PFSK-1 (cell line): ENCODE data around the gene BCL2.

Experiments
- FOXP2 ChIP-seq: optimal IDR thresholded peaks from 2 replicates; pipeline ENCODE3; 2011; ENCODE audit warnings: borderline replicate concordance, control low read depth, inconsistent platforms; ENCODE audit not compliant: insufficient read depth; ENCODE audit errors: extremely low read length, extremely low read depth
- POLR2AphosphoS5 ChIP-seq: IDR thresholded peaks from 2 replicates; pipeline ENCODE4 v1.6.1; 2012; ENCODE audit warnings: low read depth, mild to moderate bottlenecking, control low read depth, low read length, moderate library complexity
- REST ChIP-seq, 2 experiments: IDR thresholded peaks; 2 replicates each; pipeline versions ENCODE4 v1.6.1 to v1.8.0; 2011 to 2012; ENCODE audit warnings: low read depth in 2 of 2, low read length in 2 of 2, control low read depth in 1 of 2, inconsistent platforms in 1 of 2, mild to moderate bottlenecking in 1 of 2, moderate library complexity in 1 of 2; ENCODE audit not compliant: insufficient read depth in 1 of 2
- SIN3A ChIP-seq: IDR thresholded peaks from 2 replicates; pipeline ENCODE4 v1.6.1; 2012; ENCODE audit warnings: mild to moderate bottlenecking, low read length, moderate library complexity, borderline replicate concordance; ENCODE audit not compliant: insufficient read depth
- TAF1 ChIP-seq: IDR thresholded peaks from 2 replicates; pipeline ENCODE4 v1.6.1; 2012; ENCODE audit warnings: low read length, control low read depth, borderline replicate concordance; ENCODE audit not compliant: insufficient read depth

The BCL2 gene

GRCh38 chr18:63286926-63287325 is 32.6 kb downstream of the BCL2 start:
- TF ChIP-seq REST (IDR thresholded peaks at IDR 0.05; ENCODE audit: insufficient read depth in 1 of 2, low read depth in 2 of 2, low read length in 2 of 2): no peak
- no peak for TF ChIP-seq FOXP2
- no peak for TF ChIP-seq POLR2AphosphoS5
- TF ChIP-seq SIN3A: no peak

GRCh38 chr18:63284827-63285733 is 34.5 kb downstream of the BCL2 start:
- no peak for TF ChIP-seq FOXP2
- no peak for TF ChIP-seq TAF1
- TF ChIP-seq SIN3A: no peak
- TF ChIP-seq REST (IDR thresholded peaks at IDR 0.05; ENCODE audit: insufficient read depth in 1 of 2, low read depth in 2 of 2, low read length in 2 of 2): no peak
- no peak for TF ChIP-seq POLR2AphosphoS5

GRCh38 chr18:63284173-63284799 is 35.3 kb downstream of the BCL2 start:
- TF ChIP-seq POLR2AphosphoS5: no peak
- no peak for TF ChIP-seq FOXP2
- no peak for TF ChIP-seq SIN3A
- TF ChIP-seq REST (IDR thresholded peaks at IDR 0.05; ENCODE audit: insufficient read depth in 1 of 2, low read depth in 2 of 2, low read length in 2 of 2): no peak
- no peak for TF ChIP-seq TAF1

GRCh38 chr18:63283305-63284094 is 36.1 kb downstream of the BCL2 start:
- TF ChIP-seq FOXP2 (no peak), TAF1 (no peak), SIN3A (no peak), POLR2AphosphoS5 (no peak)

- TF ChIP-seq SIN3A (no peak), FOXP2 (no peak), REST (IDR thresholded peaks at IDR 0.05; ENCODE audit: insufficient read depth in 1 of 2, low read depth in 2 of 2, low read length in 2 of 2) (no peak), POLR2AphosphoS5 (no peak), TAF1 (no peak)
Observed at GRCh38 chr18:63282793-63283192, 36.8 kb downstream of the BCL2 start.
